SHP77 (cell line): ENCODE results near the gene NUMB.
"Not testable (repeated sequence)": the region's sequence is repeated elsewhere in the genome, so short reads cannot be mapped to it uniquely, and the experiment has no call there.

Experiments used
- DNase-seq, 2 experiments: peaks; one replicate each; lab custom pipeline; 2025; lab: John Stamatoyannopoulos, UW

The NUMB gene

GRCh38 chr14:73465823-73466532, 7.6 kb upstream of the NUMB start:
- DNase-seq: no peak

GRCh38 chr14:73463411-73463810, 5.1 kb upstream of the NUMB start:
- no peak for DNase-seq

GRCh38 chr14:73462815-73463214, 4.5 kb upstream of the NUMB start:
- no peak for DNase-seq

- peak; percentile 63 to 75 for DNase-seq
These were observed 3.8 kb upstream of the NUMB start for GRCh38 chr14:73462048-73462715.

- DNase-seq: peak; percentile 33 to 46
These were observed 3.2 kb upstream of the NUMB start for GRCh38 chr14:73461478-73462047.

GRCh38 chr14:73460691-73461127, 2.4 kb upstream of the NUMB start:
- peak in 1 of 2 experiments; percentile 9 for DNase-seq

- no peak for DNase-seq
These were observed 1.6 kb upstream of the NUMB start for GRCh38 chr14:73459959-73460358.

GRCh38 chr14:73457924-73458182, 493 bp downstream of the NUMB start:
- no peak for DNase-seq

GRCh38 chr14:73457041-73457923, 1.1 kb downstream of the NUMB start:
- no peak for DNase-seq

GRCh38 chr14:73455294-73455693, 3.1 kb downstream of the NUMB start:
- DNase-seq: no peak

GRCh38 chr14:73452341-73453186, 5.8 kb downstream of the NUMB start:
- DNase-seq: no peak

GRCh38 chr14:73443758-73444157, 14.6 kb downstream of the NUMB start:
- DNase-seq: no peak

- no peak for DNase-seq
These were observed 17.1 kb downstream of the NUMB start for GRCh38 chr14:73441286-73441685.

- DNase-seq: no peak
These were observed 19.4 kb downstream of the NUMB start for GRCh38 chr14:73438993-73439392.

GRCh38 chr14:73437206-73437605, 21.1 kb downstream of the NUMB start:
- DNase-seq: no peak

- no peak for DNase-seq
These were observed 26.2 kb downstream of the NUMB start for GRCh38 chr14:73432124-73432523.

- peak in 1 of 2 experiments; percentile 2 for DNase-seq
These were observed 30.0 kb downstream of the NUMB start for GRCh38 chr14:73428353-73428824.

GRCh38 chr14:73427516-73428264, 30.7 kb downstream of the NUMB start:
- DNase-seq: no peak

- DNase-seq: no peak
These were observed 31.5 kb downstream of the NUMB start for GRCh38 chr14:73426877-73427276.

- DNase-seq: no peak
These were observed 33.9 kb downstream of the NUMB start for GRCh38 chr14:73424453-73424852.

- DNase-seq: not testable (repeated sequence)
These were observed 35.3 kb downstream of the NUMB start for GRCh38 chr14:73423092-73423491.
